DND-41 (cell line): ENCODE results near the gene ABCA12.

Experiments
- EZH2 ChIP-seq: IDR thresholded peaks from 3 replicates; pipeline ENCODE4 v1.6.1; 2012; ENCODE audit warnings: borderline replicate concordance, low read depth, mild to moderate bottlenecking, moderate library complexity, low read length, inconsistent platforms; ENCODE audit not compliant: severe bottlenecking
- TF ChIP-seq, protein P1 (sequence below): IDR thresholded peaks from 2 replicates; pipeline ENCODE4 v1.5.1; 2012; ENCODE audit warnings: borderline replicate concordance, low read length, moderate library complexity, mild to moderate bottlenecking; ENCODE audit not compliant: poor library complexity, severe bottlenecking; ENCODE audit errors: extremely low read depth

DNA sequence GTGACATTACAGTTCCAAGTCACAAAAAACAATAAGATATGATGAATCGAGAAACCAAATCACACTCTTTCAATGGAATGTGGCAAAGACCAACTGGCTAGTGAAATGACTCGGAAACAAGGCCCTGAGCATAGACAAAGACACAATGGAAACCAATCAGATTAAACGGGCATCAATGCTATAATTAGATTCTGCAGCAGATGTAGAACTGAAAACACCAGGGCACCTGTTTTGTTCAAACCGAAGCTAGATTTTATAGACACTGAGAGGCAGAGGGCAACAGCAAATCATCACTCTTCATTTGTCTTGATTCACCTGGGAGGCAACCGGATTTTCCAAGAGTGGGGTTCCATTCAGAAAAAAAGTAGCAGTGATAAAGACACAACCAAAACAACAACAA lies 236.1 kb downstream of the ABCA12 start:
- TF ChIP-seq, protein P1, sequence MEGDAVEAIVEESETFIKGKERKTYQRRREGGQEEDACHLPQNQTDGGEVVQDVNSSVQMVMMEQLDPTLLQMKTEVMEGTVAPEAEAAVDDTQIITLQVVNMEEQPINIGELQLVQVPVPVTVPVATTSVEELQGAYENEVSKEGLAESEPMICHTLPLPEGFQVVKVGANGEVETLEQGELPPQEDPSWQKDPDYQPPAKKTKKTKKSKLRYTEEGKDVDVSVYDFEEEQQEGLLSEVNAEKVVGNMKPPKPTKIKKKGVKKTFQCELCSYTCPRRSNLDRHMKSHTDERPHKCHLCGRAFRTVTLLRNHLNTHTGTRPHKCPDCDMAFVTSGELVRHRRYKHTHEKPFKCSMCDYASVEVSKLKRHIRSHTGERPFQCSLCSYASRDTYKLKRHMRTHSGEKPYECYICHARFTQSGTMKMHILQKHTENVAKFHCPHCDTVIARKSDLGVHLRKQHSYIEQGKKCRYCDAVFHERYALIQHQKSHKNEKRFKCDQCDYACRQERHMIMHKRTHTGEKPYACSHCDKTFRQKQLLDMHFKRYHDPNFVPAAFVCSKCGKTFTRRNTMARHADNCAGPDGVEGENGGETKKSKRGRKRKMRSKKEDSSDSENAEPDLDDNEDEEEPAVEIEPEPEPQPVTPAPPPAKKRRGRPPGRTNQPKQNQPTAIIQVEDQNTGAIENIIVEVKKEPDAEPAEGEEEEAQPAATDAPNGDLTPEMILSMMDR: no peak
- no peak for TF ChIP-seq EZH2
